ENCODE measurements around the gene FCHO2. TPM values are rescaled to one million over a fixed set of nuclear protein-coding genes. Genes with fewer than 3 reads are reported as not detected.

The FCHO2 gene
- total and polyA plus RNA-seq, 10 of the 15 experiments (the other 5 are each of a cell fraction or from before 2014, with no cell fraction given), result 0.05 to 1.4 (median 0.18) TPM

DNA sequence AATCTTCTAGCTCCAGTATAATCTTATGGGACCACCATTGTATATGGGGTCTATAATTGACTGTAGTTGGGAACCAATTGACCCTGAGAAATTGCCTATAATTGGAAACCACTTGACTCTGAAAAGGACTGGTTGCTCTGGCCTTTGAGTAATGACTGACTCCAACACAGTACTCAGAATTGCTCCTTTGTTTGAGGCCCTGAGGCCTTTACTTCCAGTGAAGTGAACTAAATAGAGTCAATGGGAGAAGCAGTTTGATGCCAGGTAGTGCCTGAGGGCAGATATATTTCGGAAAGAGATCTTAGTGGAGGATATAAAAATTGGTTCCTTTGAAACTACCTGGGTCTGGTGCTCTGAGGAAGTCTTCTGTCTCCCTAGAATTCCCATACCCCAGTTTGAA is 148.5 kb downstream of the FCHO2 start:
- FAIRE-seq (no peak), DNase-seq (ENCODE audit: low read depth, low spot score) (no peak), ATAC-seq (no peak)
- POLR2A ChIA-PET, result no interaction called here
- CTCF ChIA-PET, result no interaction called here
- Histone ChIP-seq H2AFZ (ENCODE audit: control insufficient read depth, low read depth, low read length) (no peak overlapping the region), H3K4me1 (ENCODE audit: control insufficient read depth, insufficient read depth, low read length) (no peaks in the 10 kb centered on the region), H4K20me1 (ENCODE audit: control insufficient read depth, insufficient read depth) (no peaks in the 10 kb centered on the region), H3K4me2 (ENCODE audit: control insufficient read depth, insufficient read depth) (no peak overlapping the region), H3K4me3 (no peak overlapping the region), H3K79me2 (ENCODE audit: control insufficient read depth, insufficient read depth, low read length) (no peaks in the 10 kb centered on the region), H3K9ac (ENCODE audit: control insufficient read depth, insufficient read depth, low read length) (no peak overlapping the region), H3K36me3 (ENCODE audit: control insufficient read depth in 2 of 2, insufficient read depth in 2 of 2, low read length in 1 of 2) (no peaks in the 10 kb centered on the region), H3K9me3 (replicated peaks; ENCODE audit: control insufficient read depth, insufficient read depth, low read length) (no peaks in the 10 kb centered on the region), H3K27ac (ENCODE audit: control insufficient read depth, insufficient read depth) (no peak overlapping the region), H3K27me3 (replicated peaks in 1 of 2; ENCODE audit: control insufficient read depth in 2 of 2, insufficient read depth in 2 of 2, low read length in 1 of 2) (no peaks in the 10 kb centered on the region)
- SMC1A ChIA-PET (ENCODE audit: uncharacterized antibody, unreplicated experiment), result no interaction called here
- WGBS (ENCODE audit: insufficient coverage, insufficient replicate concordance, low lambda C conversion rate, missing lambda C conversion rate), result 0% methylated on average over 1 of the region's 1 CpG
- in situ Hi-C loops (cut with MboI), result no loop called here
- RAD21 ChIA-PET (ENCODE audit: unreplicated experiment), result no interaction called here
- intact Hi-C loops (cut with micrococcal nuclease; ENCODE audit: unreplicated experiment), result no loop called here
- no TSS peak for BruUV-seq (replicated peaks)
- TF ChIP-seq, protein P1, sequence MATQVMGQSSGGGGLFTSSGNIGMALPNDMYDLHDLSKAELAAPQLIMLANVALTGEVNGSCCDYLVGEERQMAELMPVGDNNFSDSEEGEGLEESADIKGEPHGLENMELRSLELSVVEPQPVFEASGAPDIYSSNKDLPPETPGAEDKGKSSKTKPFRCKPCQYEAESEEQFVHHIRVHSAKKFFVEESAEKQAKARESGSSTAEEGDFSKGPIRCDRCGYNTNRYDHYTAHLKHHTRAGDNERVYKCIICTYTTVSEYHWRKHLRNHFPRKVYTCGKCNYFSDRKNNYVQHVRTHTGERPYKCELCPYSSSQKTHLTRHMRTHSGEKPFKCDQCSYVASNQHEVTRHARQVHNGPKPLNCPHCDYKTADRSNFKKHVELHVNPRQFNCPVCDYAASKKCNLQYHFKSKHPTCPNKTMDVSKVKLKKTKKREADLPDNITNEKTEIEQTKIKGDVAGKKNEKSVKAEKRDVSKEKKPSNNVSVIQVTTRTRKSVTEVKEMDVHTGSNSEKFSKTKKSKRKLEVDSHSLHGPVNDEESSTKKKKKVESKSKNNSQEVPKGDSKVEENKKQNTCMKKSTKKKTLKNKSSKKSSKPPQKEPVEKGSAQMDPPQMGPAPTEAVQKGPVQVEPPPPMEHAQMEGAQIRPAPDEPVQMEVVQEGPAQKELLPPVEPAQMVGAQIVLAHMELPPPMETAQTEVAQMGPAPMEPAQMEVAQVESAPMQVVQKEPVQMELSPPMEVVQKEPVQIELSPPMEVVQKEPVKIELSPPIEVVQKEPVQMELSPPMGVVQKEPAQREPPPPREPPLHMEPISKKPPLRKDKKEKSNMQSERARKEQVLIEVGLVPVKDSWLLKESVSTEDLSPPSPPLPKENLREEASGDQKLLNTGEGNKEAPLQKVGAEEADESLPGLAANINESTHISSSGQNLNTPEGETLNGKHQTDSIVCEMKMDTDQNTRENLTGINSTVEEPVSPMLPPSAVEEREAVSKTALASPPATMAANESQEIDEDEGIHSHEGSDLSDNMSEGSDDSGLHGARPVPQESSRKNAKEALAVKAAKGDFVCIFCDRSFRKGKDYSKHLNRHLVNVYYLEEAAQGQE (IDR thresholded peaks at IDR 0.05; ENCODE audit: low read depth, low read length), result no peak
- TF ChIP-seq SMARCA5 (IDR thresholded peaks at IDR 0.05) (no peak), BMI1 (IDR thresholded peaks at IDR 0.05; ENCODE audit: borderline replicate concordance) (no peak), SPI1 (IDR thresholded peaks at IDR 0.05; ENCODE audit: borderline replicate concordance, insufficient read depth, low read depth, low read length) (no peak), TCF12 (IDR thresholded peaks at IDR 0.05; ENCODE audit: low read depth, low read length) (no peak), ZNF384 (IDR thresholded peaks at IDR 0.05; ENCODE audit: borderline replicate concordance, low read depth, low read length) (no peak), SREBF1 (IDR thresholded peaks at IDR 0.05; ENCODE audit: low read length) (no peak), MYB (IDR thresholded peaks at IDR 0.05; ENCODE audit: borderline replicate concordance, low read depth, low read length) (no peak)
- TF ChIP-seq, protein P2, sequence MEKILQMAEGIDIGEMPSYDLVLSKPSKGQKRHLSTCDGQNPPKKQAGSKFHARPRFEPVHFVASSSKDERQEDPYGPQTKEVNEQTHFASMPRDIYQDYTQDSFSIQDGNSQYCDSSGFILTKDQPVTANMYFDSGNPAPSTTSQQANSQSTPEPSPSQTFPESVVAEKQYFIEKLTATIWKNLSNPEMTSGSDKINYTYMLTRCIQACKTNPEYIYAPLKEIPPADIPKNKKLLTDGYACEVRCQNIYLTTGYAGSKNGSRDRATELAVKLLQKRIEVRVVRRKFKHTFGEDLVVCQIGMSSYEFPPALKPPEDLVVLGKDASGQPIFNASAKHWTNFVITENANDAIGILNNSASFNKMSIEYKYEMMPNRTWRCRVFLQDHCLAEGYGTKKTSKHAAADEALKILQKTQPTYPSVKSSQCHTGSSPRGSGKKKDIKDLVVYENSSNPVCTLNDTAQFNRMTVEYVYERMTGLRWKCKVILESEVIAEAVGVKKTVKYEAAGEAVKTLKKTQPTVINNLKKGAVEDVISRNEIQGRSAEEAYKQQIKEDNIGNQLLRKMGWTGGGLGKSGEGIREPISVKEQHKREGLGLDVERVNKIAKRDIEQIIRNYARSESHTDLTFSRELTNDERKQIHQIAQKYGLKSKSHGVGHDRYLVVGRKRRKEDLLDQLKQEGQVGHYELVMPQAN (conservative IDR thresholded peaks at IDR 0.05), result no peak
- TF ChIP-seq, protein P3, sequence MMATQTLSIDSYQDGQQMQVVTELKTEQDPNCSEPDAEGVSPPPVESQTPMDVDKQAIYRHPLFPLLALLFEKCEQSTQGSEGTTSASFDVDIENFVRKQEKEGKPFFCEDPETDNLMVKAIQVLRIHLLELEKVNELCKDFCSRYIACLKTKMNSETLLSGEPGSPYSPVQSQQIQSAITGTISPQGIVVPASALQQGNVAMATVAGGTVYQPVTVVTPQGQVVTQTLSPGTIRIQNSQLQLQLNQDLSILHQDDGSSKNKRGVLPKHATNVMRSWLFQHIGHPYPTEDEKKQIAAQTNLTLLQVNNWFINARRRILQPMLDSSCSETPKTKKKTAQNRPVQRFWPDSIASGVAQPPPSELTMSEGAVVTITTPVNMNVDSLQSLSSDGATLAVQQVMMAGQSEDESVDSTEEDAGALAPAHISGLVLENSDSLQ (IDR thresholded peaks at IDR 0.05), result no peak
- TF ChIP-seq, protein P4, sequence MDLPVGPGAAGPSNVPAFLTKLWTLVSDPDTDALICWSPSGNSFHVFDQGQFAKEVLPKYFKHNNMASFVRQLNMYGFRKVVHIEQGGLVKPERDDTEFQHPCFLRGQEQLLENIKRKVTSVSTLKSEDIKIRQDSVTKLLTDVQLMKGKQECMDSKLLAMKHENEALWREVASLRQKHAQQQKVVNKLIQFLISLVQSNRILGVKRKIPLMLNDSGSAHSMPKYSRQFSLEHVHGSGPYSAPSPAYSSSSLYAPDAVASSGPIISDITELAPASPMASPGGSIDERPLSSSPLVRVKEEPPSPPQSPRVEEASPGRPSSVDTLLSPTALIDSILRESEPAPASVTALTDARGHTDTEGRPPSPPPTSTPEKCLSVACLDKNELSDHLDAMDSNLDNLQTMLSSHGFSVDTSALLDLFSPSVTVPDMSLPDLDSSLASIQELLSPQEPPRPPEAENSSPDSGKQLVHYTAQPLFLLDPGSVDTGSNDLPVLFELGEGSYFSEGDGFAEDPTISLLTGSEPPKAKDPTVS (IDR thresholded peaks at IDR 0.05; ENCODE audit: low read depth, low read length), result no peak
- TF ChIP-seq, protein P5, sequence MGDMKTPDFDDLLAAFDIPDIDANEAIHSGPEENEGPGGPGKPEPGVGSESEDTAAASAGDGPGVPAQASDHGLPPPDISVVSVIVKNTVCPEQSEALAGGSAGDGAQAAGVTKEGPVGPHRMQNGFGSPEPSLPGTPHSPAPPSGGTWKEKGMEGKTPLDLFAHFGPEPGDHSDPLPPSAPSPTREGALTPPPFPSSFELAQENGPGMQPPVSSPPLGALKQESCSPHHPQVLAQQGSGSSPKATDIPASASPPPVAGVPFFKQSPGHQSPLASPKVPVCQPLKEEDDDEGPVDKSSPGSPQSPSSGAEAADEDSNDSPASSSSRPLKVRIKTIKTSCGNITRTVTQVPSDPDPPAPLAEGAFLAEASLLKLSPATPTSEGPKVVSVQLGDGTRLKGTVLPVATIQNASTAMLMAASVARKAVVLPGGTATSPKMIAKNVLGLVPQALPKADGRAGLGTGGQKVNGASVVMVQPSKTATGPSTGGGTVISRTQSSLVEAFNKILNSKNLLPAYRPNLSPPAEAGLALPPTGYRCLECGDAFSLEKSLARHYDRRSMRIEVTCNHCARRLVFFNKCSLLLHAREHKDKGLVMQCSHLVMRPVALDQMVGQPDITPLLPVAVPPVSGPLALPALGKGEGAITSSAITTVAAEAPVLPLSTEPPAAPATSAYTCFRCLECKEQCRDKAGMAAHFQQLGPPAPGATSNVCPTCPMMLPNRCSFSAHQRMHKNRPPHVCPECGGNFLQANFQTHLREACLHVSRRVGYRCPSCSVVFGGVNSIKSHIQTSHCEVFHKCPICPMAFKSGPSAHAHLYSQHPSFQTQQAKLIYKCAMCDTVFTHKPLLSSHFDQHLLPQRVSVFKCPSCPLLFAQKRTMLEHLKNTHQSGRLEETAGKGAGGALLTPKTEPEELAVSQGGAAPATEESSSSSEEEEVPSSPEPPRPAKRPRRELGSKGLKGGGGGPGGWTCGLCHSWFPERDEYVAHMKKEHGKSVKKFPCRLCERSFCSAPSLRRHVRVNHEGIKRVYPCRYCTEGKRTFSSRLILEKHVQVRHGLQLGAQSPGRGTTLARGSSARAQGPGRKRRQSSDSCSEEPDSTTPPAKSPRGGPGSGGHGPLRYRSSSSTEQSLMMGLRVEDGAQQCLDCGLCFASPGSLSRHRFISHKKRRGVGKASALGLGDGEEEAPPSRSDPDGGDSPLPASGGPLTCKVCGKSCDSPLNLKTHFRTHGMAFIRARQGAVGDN (IDR thresholded peaks at IDR 0.05), result no peak

Data from GM12878 (cell line).